H1 (cell line): Measurements from ENCODE around the gene SLC30A9. TPM values are rescaled to one million over a fixed set of nuclear protein-coding genes. Genes with fewer than 3 reads are reported as not detected.

ENCODE experiments used
- CTCF ChIA-PET: fragments of 300-600 bp; sonication (Branson Sonifier 250); formaldehyde crosslinking; loops from one replicate; lab custom pipeline; 2021; ENCODE audit not compliant: partially characterized antibody; lab: Charles Lee
- POLR2A ChIA-PET: fragments of 300-600 bp; sonication (Branson Sonifier 250); formaldehyde crosslinking; loops from one replicate; lab custom pipeline; 2021; ENCODE audit warnings: inconsistent platforms; ENCODE audit not compliant: partially characterized antibody; lab: Charles Lee
- DNase-seq, 2 experiments: peaks; one replicate each; pipeline versions ENCODE4 v3.0.0 to v3.0.0-alpha.2; 2010 to 2022; ENCODE audit warnings: low spot score in 2 of 2, low read depth in 1 of 2, mixed read lengths in 1 of 2
- FAIRE-seq: peaks from 2 replicates; lab custom pipeline; 2011; peaks lifted over from hg19 to GRCh38; lab: Jason Lieb, UNC
- H2AFZ ChIP-seq: 2 replicates; pipeline ENCODE4 v1.8.1; 2012; ENCODE audit warnings: low read length, inconsistent platforms
- H2AK5ac ChIP-seq: 2 replicates; pipeline ENCODE4 v1.6.1; 2013; ENCODE audit warnings: low read depth, low read length
- H2BK120ac ChIP-seq: replicated peaks from 2 replicates; pipeline ENCODE3; 2013; ENCODE audit warnings: low read depth, low read length, inconsistent platforms
- H2BK12ac ChIP-seq: 2 replicates; pipeline ENCODE4 v1.6.1; 2013; ENCODE audit warnings: low read depth, low read length
- H2BK15ac ChIP-seq: 2 replicates; pipeline ENCODE4 v1.6.1; 2013; ENCODE audit warnings: low read length
- H2BK20ac ChIP-seq: 2 replicates; pipeline ENCODE4 v1.6.1; 2013; ENCODE audit warnings: low read length
- H2BK5ac ChIP-seq: 2 replicates; pipeline ENCODE4 v1.6.1; 2013; ENCODE audit warnings: low read depth, low read length
- H3K14ac ChIP-seq: 2 replicates; pipeline ENCODE4 v1.6.1; 2013; ENCODE audit warnings: inconsistent platforms; ENCODE audit not compliant: insufficient read length
- H3K18ac ChIP-seq: 2 replicates; pipeline ENCODE4 v1.6.1; 2013; ENCODE audit warnings: low read length; ENCODE audit errors: extremely low read depth
- H3K23ac ChIP-seq: 2 replicates; pipeline ENCODE4 v1.6.1; 2013; ENCODE audit warnings: inconsistent platforms; ENCODE audit not compliant: insufficient read length
- H3K23me2 ChIP-seq: 2 replicates; pipeline ENCODE4 v1.6.1; 2013; ENCODE audit warnings: low read depth, low read length
- H3K27ac ChIP-seq: 2 replicates; pipeline ENCODE4 v1.6.1; 2011; ENCODE audit warnings: low read depth, low read length, inconsistent platforms
- H3K27me3 ChIP-seq, 4 experiments: replicated peaks in 1 of 4; 1 replicate in 1 of 4; 2 replicates in 3 of 4; pipeline versions ENCODE4 v1.6.1 to v1.8.1; 2011 to 2013; ENCODE audit warnings: low read length in 3 of 4, mild to moderate bottlenecking in 3 of 4, inconsistent platforms in 2 of 4, mixed read lengths in 2 of 4, moderate library complexity in 1 of 4; ENCODE audit not compliant: control insufficient read depth in 3 of 4, insufficient read depth in 3 of 4; ENCODE audit errors: extremely low read depth in 1 of 4
- H3K36me3 ChIP-seq, 4 experiments: 2 replicates each; pipeline versions ENCODE4 v1.6.1 to v1.8.1; 2011 to 2013; ENCODE audit warnings: mild to moderate bottlenecking in 4 of 4, low read length in 3 of 4, moderate library complexity in 2 of 4, control low read depth in 1 of 4, inconsistent platforms in 1 of 4; ENCODE audit not compliant: insufficient read depth in 4 of 4, control insufficient read depth in 2 of 4
- H3K4ac ChIP-seq: replicated peaks from 2 replicates; pipeline ENCODE3; 2013; ENCODE audit warnings: low read length, low read depth, mixed read lengths, inconsistent platforms; ENCODE audit not compliant: insufficient read length
- H3K4me1 ChIP-seq, 4 experiments: replicated peaks in 1 of 4; 1 replicate in 1 of 4; 2 replicates in 3 of 4; pipeline versions ENCODE4 v1.6.1 to v1.8.1; 2011 to 2013; ENCODE audit warnings: low read length in 3 of 4, inconsistent platforms in 2 of 4, mixed read lengths in 1 of 4; ENCODE audit not compliant: insufficient read depth in 4 of 4, control insufficient read depth in 3 of 4
- H3K4me2 ChIP-seq, 2 experiments: 2 replicates each; pipeline versions ENCODE4 v1.6.1 to v1.8.1; 2011 to 2013; ENCODE audit warnings: low read depth in 2 of 2, low read length in 2 of 2, control low read depth in 1 of 2, inconsistent platforms in 1 of 2, mild to moderate bottlenecking in 1 of 2; ENCODE audit not compliant: insufficient read depth in 1 of 2
- H3K4me3 ChIP-seq, 4 experiments: fragments of 200-600, 300-600 bp in 1 of 4; sonication (generic), shearing (Covaris generic), sonication (Bioruptor Twin) in 1 of 4; 2 replicates each; pipeline versions ENCODE4 v1.5.1 to v1.8.1; 2011 to 2016; ENCODE audit warnings: low read length in 4 of 4, low read depth in 3 of 4, control low read depth in 2 of 4, inconsistent platforms in 2 of 4, mild to moderate bottlenecking in 2 of 4, mixed read lengths in 1 of 4, moderate library complexity in 1 of 4; ENCODE audit not compliant: insufficient read depth in 2 of 4; ENCODE audit errors: extremely low read depth in 1 of 4
- H3K56ac ChIP-seq: replicated peaks from 2 replicates; pipeline ENCODE3; 2013; ENCODE audit warnings: low read depth, mild to moderate bottlenecking, mixed read lengths, low read length, inconsistent platforms; ENCODE audit not compliant: insufficient read length
- H3K79me1 ChIP-seq: 2 replicates; pipeline ENCODE4 v1.6.1; 2013; ENCODE audit warnings: low read depth, low read length, control low read depth
- H3K79me2 ChIP-seq, 2 experiments: 2 replicates each; pipeline versions ENCODE4 v1.6.1 to v1.8.1; 2012 to 2013; ENCODE audit warnings: low read length in 2 of 2, mild to moderate bottlenecking in 2 of 2, inconsistent platforms in 1 of 2; ENCODE audit not compliant: insufficient read depth in 2 of 2, control insufficient read depth in 1 of 2
- H3K9ac ChIP-seq, 4 experiments: replicated peaks in 1 of 4; 1 replicate in 1 of 4; 2 replicates in 3 of 4; pipeline versions ENCODE4 v1.6.1 to v1.8.1; 2011 to 2013; ENCODE audit warnings: low read depth in 3 of 4, low read length in 3 of 4, control low read depth in 2 of 4, mild to moderate bottlenecking in 2 of 4, moderate library complexity in 2 of 4, inconsistent platforms in 1 of 4; ENCODE audit errors: extremely low read depth in 1 of 4
- H3K9me3 ChIP-seq, 2 experiments: 2 replicates each; pipeline versions ENCODE4 v1.6.1 to v1.8.1; 2012 to 2013; ENCODE audit warnings: mild to moderate bottlenecking in 2 of 2, moderate library complexity in 2 of 2, control low read depth in 1 of 2, inconsistent platforms in 1 of 2, low read depth in 1 of 2, low read length in 1 of 2, mixed read lengths in 1 of 2; ENCODE audit not compliant: insufficient read depth in 2 of 2
- H4K20me1 ChIP-seq, 2 experiments: replicated peaks in 1 of 2; 2 replicates each; pipeline versions ENCODE3 to v1.8.1; 2011 to 2013; ENCODE audit warnings: inconsistent platforms in 2 of 2, low read length in 2 of 2, mild to moderate bottlenecking in 1 of 2; ENCODE audit not compliant: insufficient read depth in 2 of 2, control insufficient read depth in 1 of 2
- H4K5ac ChIP-seq: 2 replicates; pipeline ENCODE4 v1.6.1; 2013; ENCODE audit warnings: low read length, low read depth, mixed read lengths, inconsistent platforms; ENCODE audit not compliant: insufficient read length
- H4K8ac ChIP-seq: 2 replicates; pipeline ENCODE4 v1.8.0; 2013; ENCODE audit warnings: mild to moderate bottlenecking, moderate library complexity, low read length, inconsistent platforms; ENCODE audit not compliant: insufficient read depth; ENCODE audit errors: extremely low read depth
- H4K91ac ChIP-seq: replicated peaks from 2 replicates; pipeline ENCODE3; 2013; ENCODE audit warnings: low read length, mixed read lengths, inconsistent platforms; ENCODE audit not compliant: insufficient read length
- ASH2L ChIP-seq: fragments of 200-600, 300-600 bp; sonication (generic); IDR thresholded peaks from one replicate; pipeline ENCODE4 v1.7.1; 2017; ENCODE audit warnings: low read length
- CBX5 ChIP-seq: fragments of 300-800, 300-1000 bp; sonication (generic); IDR thresholded peaks from 2 replicates; pipeline ENCODE4 v1.7.1; 2016; ENCODE audit warnings: antibody characterized with exemption, low read length, low read depth
- CREB1 ChIP-seq: IDR thresholded peaks from 2 replicates; pipeline ENCODE4 v1.6.1; 2012; ENCODE audit warnings: inconsistent platforms
- GTF2F1 ChIP-seq: IDR thresholded peaks from 2 replicates; pipeline ENCODE4 v1.6.1; 2012; ENCODE audit warnings: low read depth, low read length, improper control_type of control experiment, borderline replicate concordance
- HDAC2 ChIP-seq, 2 experiments: fragments of 300-600 bp in 1 of 2; sonication (generic) in 1 of 2; IDR thresholded peaks; 2 replicates each; pipeline ENCODE4 v1.6.1; 2011 to 2012; ENCODE audit warnings: low read depth in 2 of 2, low read length in 2 of 2, mild to moderate bottlenecking in 2 of 2, moderate library complexity in 2 of 2, borderline replicate concordance in 1 of 2, inconsistent platforms in 1 of 2
- MAX ChIP-seq: IDR thresholded peaks from 2 replicates; pipeline ENCODE4 v1.6.1; 2012; ENCODE audit warnings: inconsistent platforms
- POLR2AphosphoS5 ChIP-seq: IDR thresholded peaks from 2 replicates; pipeline ENCODE4 v1.6.1; 2011; ENCODE audit warnings: low read depth, low read length
- RAD21 ChIP-seq, 2 experiments: IDR thresholded peaks in 1 of 2; conservative IDR thresholded peaks in 1 of 2; 2 replicates each; pipeline ENCODE4 v1.6.1; 2011; ENCODE audit warnings: low read depth in 2 of 2, low read length in 2 of 2, improper control_type of control experiment in 1 of 2, inconsistent platforms in 1 of 2, mild to moderate bottlenecking in 1 of 2, moderate library complexity in 1 of 2
- RXRA ChIP-seq: IDR thresholded peaks from 2 replicates; pipeline ENCODE4 v1.6.1; 2011; ENCODE audit warnings: low read depth, mild to moderate bottlenecking, low read length, moderate library complexity; ENCODE audit not compliant: insufficient read depth
- SIRT6 ChIP-seq: IDR thresholded peaks from one replicate; pipeline ENCODE4 v1.7.1; 2012; ENCODE audit warnings: low read length, inconsistent platforms
- SP4 ChIP-seq: IDR thresholded peaks from 2 replicates; pipeline ENCODE4 v1.6.1; 2012; ENCODE audit warnings: low read length, inconsistent platforms
- TCF12 ChIP-seq: IDR thresholded peaks from 2 replicates; pipeline ENCODE4 v1.6.1; 2011; ENCODE audit warnings: low read depth, mild to moderate bottlenecking, low read length
- YY1 ChIP-seq: IDR thresholded peaks from 2 replicates; pipeline ENCODE4 v1.6.1; 2011; ENCODE audit warnings: low read depth, mild to moderate bottlenecking, low read length
- WGBS, 2 experiments: shearing (Covaris generic) in 1 of 2; methylation state at CpG; one replicate each; pipeline versions ENCODE4 v1.1.6 to v1.1.7; 2013 to 2015; ENCODE audit warnings: low lambda C conversion rate in 2 of 2, mixed read lengths in 2 of 2, inconsistent platforms in 1 of 2, low coverage in 1 of 2, missing lambda C conversion rate in 1 of 2; ENCODE audit not compliant: insufficient replicate concordance in 2 of 2, insufficient coverage in 1 of 2, insufficient read length in 1 of 2; ENCODE audit errors: extremely low coverage in 1 of 2, missing lambda C conversion rate in 1 of 2; 5-methylcytosine and 5-hydroxymethylcytosine counted together
- polyA plus RNA-seq, 7 experiments: library from polyadenylated mRNA; depleted of rRNA in 3 of 7; stranded (reverse) in 5 of 7; unstranded in 2 of 7; fragments of >200 nt in 5 of 7; fragments of 200-250 nt in 2 of 7; gene quantifications; 1 replicate in 5 of 7; 2 replicates in 1 of 7; 4 replicates in 1 of 7; pipeline versions ENCODE4 v1.2.1 to v1.2.3, GENCODE V29; 2011 to 2013; ENCODE audit warnings: missing spikeins in 2 of 7, mixed read lengths in 2 of 7
- total RNA-seq: library from RNA; stranded (reverse); fragmentation: NEBNext Ultra II Directional; extraction: Animal tissue kit (Norgen Biotek cat#: 25700); gene quantifications from 2 replicates; pipeline ENCODE4 v1.2.1, GENCODE V29; 2021

SLC30A9 gene
- total and polyA plus RNA-seq, 2 of the 8 experiments (the other 6 are each of a cell fraction or from before 2014, with no cell fraction given), result 41.2 to 67.2 TPM

GRCh38 chr4:42101446-42101975 is 111.2 kb downstream of the SLC30A9 start:
- H2BK20ac ChIP-seq, result no peak overlapping the region
- H2BK120ac ChIP-seq, result no peak overlapping the region
- FAIRE-seq (no peak), DNase-seq (no peak)
- H4K5ac ChIP-seq, result no peak overlapping the region
- H3K4me3 ChIP-seq, result no peak overlapping the region
- no peak overlapping the region for H2AK5ac ChIP-seq
- no peak overlapping the region for H3K23ac ChIP-seq
- no peaks in the 10 kb centered on the region for H3K9me3 ChIP-seq
- no peak overlapping the region for H3K14ac ChIP-seq
- H3K4me1 ChIP-seq, result no peaks in the 10 kb centered on the region
- no peak overlapping the region for H4K8ac ChIP-seq
- H2BK15ac ChIP-seq, result no peak overlapping the region
- H3K36me3 ChIP-seq, result peaks cover 0 to 3% (median 0%) of the 10 kb centered on the region in 4 experiments; a peak in 1 of 8 replicates
- H3K79me2 ChIP-seq, result no peaks in the 10 kb centered on the region
- H3K9ac ChIP-seq, result no peak overlapping the region
- no peak overlapping the region for H2AFZ ChIP-seq
- no peaks in the 10 kb centered on the region for H3K27me3 ChIP-seq
- no peak overlapping the region for H3K56ac ChIP-seq
- peaks cover 0 to 2% of the 10 kb centered on the region in 2 experiments for H4K20me1 ChIP-seq
- no peak overlapping the region for H4K91ac ChIP-seq
- no peak overlapping the region for H3K27ac ChIP-seq
- 95% methylated on average over 8 of the region's 8 CpGs; no CpG with 5 or more reads in 1 of the 2 experiments for WGBS, 2 experiments
- ChIA-PET POLR2A (no interaction called here), CTCF (no interaction called here)
- no peak overlapping the region for H2BK5ac ChIP-seq
- no peak overlapping the region for H3K4ac ChIP-seq
- H3K23me2 ChIP-seq, result no peaks in the 10 kb centered on the region
- H3K79me1 ChIP-seq, result no peaks in the 10 kb centered on the region
- no peak overlapping the region for H3K4me2 ChIP-seq
- no peak overlapping the region for H2BK12ac ChIP-seq
- no peak overlapping the region for H3K18ac ChIP-seq
- TF ChIP-seq POLR2AphosphoS5 (no peak), TCF12 (no peak), CBX5 (no peak), RAD21 (IDR thresholded peaks at IDR 0.05 in 1 of 2, conservative IDR thresholded peaks at IDR 0.05 in 1 of 2; ENCODE audit: low read depth in 2 of 2, low read length in 2 of 2) (no peak), CREB1 (no peak), RXRA (no peak), ASH2L (no peak), MAX (no peak), HDAC2 (IDR thresholded peaks at IDR 0.05; ENCODE audit: borderline replicate concordance in 1 of 2, low read depth in 2 of 2, low read length in 2 of 2) (no peak), SP4 (no peak), GTF2F1 (no peak), SIRT6 (no peak), YY1 (no peak)
